NCI-H510A (cell line): ENCODE results near the gene THBS1.

ENCODE experiments used
- DNase-seq: peaks from one replicate; lab custom pipeline; 2025; lab: John Stamatoyannopoulos, UW

The THBS1 gene

DNA sequence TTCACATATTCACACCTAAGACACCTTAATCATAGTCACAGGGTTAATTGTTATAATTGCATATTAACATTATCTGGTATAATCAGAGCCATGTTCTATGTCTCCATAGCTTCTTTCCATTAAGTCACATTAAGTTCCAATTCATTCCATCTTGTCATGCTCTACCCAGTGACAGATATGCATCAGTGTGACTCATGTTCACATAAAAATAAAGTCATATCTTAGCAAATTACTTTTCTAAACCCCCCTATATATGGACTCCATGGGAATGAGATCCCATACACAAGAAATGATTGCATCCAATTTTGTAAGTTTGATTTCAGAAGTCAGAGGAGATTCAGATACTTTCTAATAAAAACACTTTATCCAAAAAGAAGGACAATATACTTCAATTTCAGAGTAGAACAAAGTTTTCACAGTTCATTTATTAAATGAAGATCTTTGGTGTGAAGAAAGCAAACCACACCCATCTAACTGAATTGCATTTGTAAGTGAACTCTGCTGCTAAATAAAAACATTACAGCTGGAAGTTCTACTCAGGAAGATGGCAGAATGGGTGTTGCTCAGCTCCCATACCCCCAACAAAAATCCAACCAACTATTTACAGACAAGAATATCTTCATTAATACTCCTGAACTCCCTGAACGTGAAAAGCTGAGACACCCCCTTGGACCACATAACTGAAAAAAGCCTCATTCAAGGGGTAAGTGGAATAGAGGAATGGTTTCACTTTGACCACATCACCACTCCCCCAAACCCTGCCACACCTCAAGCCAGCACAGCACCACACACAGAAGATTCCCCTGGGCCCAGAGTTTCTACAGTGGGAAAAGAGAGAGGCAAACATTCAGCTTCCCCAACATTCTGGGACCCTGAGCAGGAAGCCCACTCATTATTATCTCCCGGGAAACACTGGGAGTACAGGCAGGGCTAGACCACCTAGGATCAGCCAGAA lies 27.6 kb downstream of the THBS1 start:
- DNase-seq, result no peak

- no peak for DNase-seq
Observed at GRCh38 chr15:39609166-39609916, 28.5 kb downstream of the THBS1 start.

- no peak for DNase-seq
Observed at GRCh38 chr15:39610665-39611064, 29.8 kb downstream of the THBS1 start.

- DNase-seq, result no peak
Observed at GRCh38 chr15:39613271-39613670, 32.4 kb downstream of the THBS1 start.

DNA sequence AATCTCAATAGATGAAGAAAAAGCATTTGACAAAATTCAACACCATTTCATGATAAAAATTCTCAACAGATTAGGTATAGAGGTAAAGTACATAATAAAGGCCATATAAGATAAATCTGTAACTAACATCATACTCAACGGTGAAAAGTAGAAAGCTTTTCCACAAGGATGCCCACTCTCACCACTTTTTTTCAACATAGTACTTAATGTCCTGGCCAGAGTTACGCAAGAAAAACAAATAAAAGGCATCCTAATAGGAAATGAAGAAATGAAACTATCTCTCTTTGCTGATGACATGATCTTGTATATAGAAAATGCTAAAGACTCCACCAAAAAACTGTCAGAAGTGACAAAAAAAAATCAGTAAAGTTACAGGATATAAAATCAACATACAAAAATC lies 33.0 kb downstream of the THBS1 start:
- no peak for DNase-seq

DNA sequence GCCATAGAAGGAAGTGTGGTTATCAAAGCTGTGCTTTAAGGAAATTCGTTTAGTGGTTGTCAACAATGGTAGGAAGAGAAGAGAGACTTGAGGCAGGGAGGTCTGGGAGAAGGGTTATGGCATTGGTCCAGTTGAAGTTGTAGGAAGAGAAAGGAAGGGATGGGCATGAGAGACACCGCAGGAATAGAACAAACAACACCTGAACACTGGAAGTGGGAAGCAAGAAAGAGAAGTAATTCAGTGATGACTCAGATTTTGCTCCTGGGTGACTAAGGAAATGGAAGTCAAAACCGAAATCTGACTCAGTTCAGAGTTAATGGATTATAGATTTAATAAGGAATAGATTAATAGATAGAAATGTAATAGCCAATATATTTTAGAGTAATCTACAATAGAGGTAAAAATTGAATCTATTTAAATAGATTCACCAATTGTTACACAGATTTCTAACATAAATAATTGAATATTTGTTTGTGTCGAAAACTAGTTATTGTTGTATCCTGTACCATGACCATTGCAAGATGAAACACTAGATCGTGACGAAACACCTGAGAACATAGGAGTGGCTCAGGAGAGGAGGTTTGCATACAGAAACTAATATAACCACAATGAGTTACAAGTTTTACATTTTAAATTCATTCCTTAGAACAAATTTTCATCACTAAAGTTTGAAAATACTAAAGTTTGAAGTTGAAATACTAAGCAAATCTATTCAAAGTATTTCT lies 36.0 kb downstream of the THBS1 start:
- DNase-seq, result no peak

DNA sequence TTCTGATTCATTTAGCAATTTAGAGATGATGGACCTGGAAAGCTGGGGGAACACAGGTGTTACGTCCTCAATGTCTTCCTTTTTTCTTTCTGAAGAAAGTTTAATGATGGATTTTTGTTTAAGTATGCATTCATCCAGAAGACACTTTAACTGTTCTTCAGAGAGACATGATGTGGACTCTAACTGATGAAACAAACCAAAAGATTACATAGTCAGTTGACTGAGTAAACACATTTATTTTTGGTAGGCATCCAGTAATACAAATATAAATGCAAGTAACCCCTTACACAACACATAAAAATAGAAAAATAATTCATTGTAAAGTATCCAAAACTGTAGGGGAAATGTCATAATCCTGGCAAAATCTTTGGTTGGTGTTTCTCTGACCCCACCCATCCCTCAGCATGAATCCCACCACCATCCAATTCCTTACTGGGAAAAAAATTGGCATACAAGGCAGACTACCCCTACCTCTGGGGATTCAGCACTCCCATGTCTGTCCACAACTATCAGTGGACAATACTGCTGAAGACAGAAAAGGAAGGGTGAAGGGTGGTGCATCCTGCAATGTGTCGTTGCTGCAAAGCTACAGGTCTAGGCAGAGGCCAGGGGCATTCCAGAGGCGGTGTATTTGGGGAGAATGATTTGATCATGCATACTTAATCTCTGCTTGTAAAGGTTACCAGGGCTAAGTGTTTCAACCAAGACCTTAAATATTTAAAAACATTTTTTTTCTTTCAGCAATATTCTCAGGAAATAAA lies 37.4 kb downstream of the THBS1 start:
- no peak for DNase-seq

- no peak for DNase-seq
Observed at GRCh38 chr15:39621210-39621609, 40.3 kb downstream of the THBS1 start.

GRCh38 chr15:39621976-39622375 lies 41.1 kb downstream of the THBS1 start:
- no peak for DNase-seq

GRCh38 chr15:39622660-39623516 lies 42.0 kb downstream of the THBS1 start:
- DNase-seq, result no peak

DNA sequence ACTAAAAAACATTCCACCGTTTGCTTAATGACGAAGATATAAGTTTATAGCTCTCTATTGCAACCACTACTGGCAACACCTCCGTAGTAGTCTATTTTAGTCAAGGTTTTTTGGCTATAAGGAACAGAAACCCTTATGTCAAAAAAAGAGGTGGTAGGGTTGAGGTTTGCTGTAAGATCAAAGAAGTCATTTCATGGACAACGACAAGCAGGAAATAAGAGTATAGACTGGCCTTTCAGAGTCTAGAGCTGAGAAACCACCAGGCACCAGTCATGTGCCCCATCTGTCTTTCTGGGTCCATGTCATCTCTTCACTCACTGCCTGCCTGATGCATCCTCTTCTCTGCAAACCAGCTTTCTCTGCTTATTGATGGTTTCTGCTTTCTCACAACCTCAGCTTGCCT lies 42.7 kb downstream of the THBS1 start:
- DNase-seq, result no peak

GRCh38 chr15:39624806-39625205 lies 43.9 kb downstream of the THBS1 start:
- DNase-seq, result no peak

DNA sequence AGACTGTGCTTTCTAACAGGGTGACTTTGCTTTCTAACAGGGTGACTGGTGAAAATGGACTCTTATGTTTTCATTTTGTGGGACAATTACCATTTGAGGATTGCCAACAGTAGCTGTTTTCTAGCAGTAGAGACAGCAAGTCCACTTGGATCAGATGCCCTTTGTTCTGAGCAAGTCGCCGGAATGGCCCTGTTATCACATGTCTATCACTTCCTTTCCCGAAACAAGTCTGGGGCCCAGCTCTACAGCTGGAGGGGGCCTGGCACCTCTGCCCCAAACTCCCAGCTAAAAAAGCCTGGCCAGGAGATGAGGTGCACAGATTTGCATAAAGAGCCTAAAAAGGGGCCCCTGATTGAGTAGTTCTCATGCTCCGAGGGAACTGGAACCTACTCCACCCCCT lies 44.6 kb downstream of the THBS1 start:
- no peak for DNase-seq

DNA sequence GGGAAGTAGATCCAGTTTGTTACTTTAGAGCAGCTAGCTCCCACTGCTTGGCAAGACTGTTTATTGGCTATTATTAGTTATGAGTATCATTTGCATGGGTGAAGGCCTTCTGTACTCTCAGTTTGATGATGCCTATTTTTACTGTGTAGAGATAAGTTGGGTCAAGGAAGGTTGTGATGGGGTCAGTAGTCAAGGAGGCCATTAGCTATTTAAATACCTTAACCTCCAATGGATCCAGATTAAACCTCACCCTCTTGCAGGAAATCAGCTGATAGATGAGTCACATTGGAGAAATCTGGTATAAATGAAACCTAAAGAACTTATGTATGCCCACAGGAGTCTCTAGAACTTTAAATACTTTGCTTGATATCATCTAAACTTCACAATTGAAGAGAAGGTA lies 45.0 kb downstream of the THBS1 start:
- DNase-seq, result no peak

DNA sequence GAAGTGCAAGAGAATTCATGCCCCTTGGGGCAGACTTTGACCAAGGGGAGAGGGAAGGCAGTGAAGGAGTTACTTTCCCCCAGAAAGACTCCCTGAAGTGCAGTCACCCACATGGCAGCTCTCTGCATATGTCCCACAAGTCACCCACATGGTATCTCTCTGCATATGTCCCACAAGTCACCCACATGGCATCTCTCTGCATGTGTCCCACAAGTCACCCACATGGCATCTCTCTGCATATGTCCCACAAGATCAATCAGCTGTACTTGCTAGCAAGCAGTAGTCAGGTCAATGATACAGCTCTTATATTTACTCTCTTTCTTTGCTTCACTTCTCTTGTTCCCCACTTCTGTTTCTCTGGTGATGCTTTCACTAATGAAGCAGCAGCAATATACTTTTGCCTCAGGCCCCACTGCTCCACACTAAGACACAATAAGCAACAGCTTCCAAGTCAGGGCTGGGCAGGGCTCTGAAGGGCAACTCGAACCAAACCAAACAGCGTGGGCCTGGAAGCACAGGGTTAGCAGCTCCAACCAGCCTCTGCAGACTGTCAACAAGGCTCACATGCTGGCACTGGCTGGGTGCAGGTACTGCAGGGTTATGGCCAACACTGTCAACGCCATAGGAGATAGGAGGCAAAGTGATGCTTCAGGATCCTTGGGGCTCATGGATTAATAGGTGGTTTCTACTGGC lies 46.7 kb downstream of the THBS1 start:
- no peak for DNase-seq

DNA sequence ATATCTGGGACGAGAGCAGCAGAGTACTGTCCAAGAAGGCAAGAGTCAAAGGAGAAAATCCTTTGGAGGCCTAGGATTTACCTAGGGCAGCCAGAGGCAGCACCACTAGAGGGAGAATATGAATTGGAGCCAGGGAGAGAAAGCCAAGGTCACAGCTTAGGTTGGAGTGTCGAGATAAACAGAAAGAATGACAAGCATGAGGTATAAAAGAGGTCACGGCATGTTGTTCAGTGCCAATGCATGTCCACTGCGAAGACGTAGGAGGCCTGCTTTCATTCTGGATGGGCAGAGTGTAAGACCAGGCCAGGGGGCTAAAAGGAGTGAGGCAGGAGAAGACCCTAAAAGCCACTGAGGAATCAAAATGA lies 47.2 kb downstream of the THBS1 start:
- DNase-seq, result no peak

DNA sequence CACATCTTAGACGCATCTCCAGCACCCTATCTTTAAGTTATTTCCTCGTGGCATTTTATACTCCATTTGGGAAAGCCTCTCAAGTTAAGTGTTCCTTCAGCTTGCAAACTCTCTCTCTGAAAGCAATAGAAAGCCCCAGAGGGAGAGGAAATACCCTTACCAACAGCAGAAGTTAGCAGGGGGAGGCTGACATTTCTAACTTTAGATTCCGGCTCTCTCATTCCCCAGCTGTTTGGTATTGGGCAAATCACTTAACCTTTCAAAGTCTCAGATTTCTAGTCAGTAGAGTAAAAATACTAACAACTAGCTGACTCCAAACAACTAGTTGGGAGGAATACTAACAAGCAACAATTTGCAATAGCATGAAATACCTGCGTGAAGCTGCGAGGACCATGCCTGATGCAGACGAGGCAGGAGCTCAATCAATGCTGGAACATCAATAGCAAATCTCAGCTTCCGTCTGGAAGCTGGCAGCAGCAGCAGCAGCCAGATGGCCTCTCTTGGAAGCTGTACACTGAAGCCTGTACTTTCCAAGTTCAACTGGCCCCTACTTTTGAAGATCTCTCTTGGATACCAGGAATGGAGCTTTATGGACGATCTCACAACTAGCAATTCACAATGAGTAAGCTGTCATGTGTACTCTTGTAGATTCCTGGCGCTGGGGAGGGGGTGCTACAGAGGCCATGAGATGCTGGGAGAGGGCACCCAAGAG lies 47.8 kb downstream of the THBS1 start:
- no peak for DNase-seq

DNA sequence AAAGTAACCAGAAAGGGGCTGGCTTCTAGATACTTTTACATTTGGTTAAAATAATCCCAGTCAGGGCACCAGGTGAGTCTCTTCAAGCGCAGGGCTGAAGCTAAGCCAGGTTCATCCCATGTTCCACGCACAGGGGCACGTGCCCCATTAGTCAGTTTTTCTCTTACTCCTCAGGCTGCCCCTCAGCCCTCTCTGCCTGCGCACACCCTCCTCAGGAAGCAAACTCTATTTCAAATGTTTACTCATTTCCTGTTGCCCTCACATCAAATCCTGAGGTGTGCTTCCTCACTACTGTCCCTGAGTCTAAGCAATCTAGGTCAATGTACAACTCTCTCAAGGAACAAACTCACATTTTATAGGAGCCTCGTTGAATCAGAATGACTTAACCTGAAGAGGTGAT lies 48.5 kb downstream of the THBS1 start:
- DNase-seq, result no peak

GRCh38 chr15:39629906-39630305 lies 49.0 kb downstream of the THBS1 start:
- DNase-seq, result no peak

- no peak for DNase-seq
Observed at GRCh38 chr15:39631357-39631756, 50.5 kb downstream of the THBS1 start.
